GM12878 (cell line): Measurements from ENCODE around the gene NFILZ.

ENCODE experiments used
- CTCF ChIP-seq, 3 experiments: IDR thresholded peaks in 2 of 3; conservative IDR thresholded peaks in 1 of 3; 2 replicates each; pipeline ENCODE4 v1.5.1; 2011; ENCODE audit warnings: low read depth in 3 of 3, low read length in 3 of 3, mild to moderate bottlenecking in 3 of 3, control low read depth in 2 of 3, moderate library complexity in 2 of 3, inconsistent platforms in 1 of 3, mixed read lengths in 1 of 3; ENCODE audit not compliant: control insufficient read depth in 2 of 3, insufficient read depth in 1 of 3; ENCODE audit errors: extremely low read depth in 1 of 3
- EP300 ChIP-seq, 2 experiments: fragments of 150-350 bp in 1 of 2; IDR thresholded peaks; 2 replicates each; pipeline ENCODE4 v1.6.1; 2011 to 2012; ENCODE audit warnings: low read depth in 2 of 2, low read length in 2 of 2, borderline replicate concordance in 1 of 2, improper control_type of control experiment in 1 of 2, inconsistent platforms in 1 of 2; ENCODE audit not compliant: control insufficient read depth in 1 of 2

GRCh38 chr19:8678244-8678807 lies 47.9 kb downstream of the NFILZ start:
- TF ChIP-seq CTCF (IDR thresholded peaks at IDR 0.05 in 2 of 3, conservative IDR thresholded peaks at IDR 0.05 in 1 of 3; ENCODE audit: control insufficient read depth in 2 of 3, extremely low read depth in 1 of 3, insufficient read depth in 1 of 3, low read depth in 3 of 3, low read length in 3 of 3) (no peak), EP300 (IDR thresholded peaks at IDR 0.05; ENCODE audit: borderline replicate concordance in 1 of 2, control insufficient read depth in 1 of 2, low read depth in 2 of 2, low read length in 2 of 2) (no peak)
